IMR-90 (cell line): Measurements from ENCODE around the gene ITM2C. TPM values are rescaled to one million over a fixed set of nuclear protein-coding genes. Genes with fewer than 3 reads are reported as not detected.

Experiments used
- ATAC-seq: fragments of 200-7000 bp; cut with Tn5 transposase; 2 replicates; pipeline ENCODE4 v1.9.1; 2020; ENCODE audit warnings: low read depth, mild to moderate bottlenecking, moderate library complexity
- BruUV-seq: library from RNA; stranded (reverse); fragments of 400-500 nt; replicated peaks from 2 replicates; lab custom pipeline; 2021; lab: Mats Ljungman, UMichigan
- CTCF ChIA-PET: fragments of 300-600 bp; formaldehyde crosslinking; extraction: SDS; loops from one replicate; lab custom pipeline; 2021; ENCODE audit warnings: antibody characterized with exemption; lab: Yijun Ruan, JAX
- POLR2A ChIA-PET: fragments of 300-600 bp; sonication (Branson Sonifier 250); formaldehyde crosslinking; loops from one replicate; lab custom pipeline; 2022; ENCODE audit warnings: antibody characterized with exemption; ENCODE audit not compliant: unreplicated experiment; lab: Charles Lee
- DNase-seq: peaks from one replicate; pipeline ENCODE4 v3.0.0; 2013
- H2AFZ ChIP-seq: replicated peaks from 2 replicates; pipeline ENCODE3; 2013; ENCODE audit warnings: low read length, mild to moderate bottlenecking; ENCODE audit not compliant: poor library complexity
- H2AK5ac ChIP-seq: 2 replicates; pipeline ENCODE4 v1.6.1; 2013; ENCODE audit warnings: low read depth, low read length, inconsistent platforms
- H2AK9ac ChIP-seq: replicated peaks from 2 replicates; pipeline ENCODE3; 2013; ENCODE audit warnings: mild to moderate bottlenecking, low read depth, low read length, moderate library complexity; ENCODE audit not compliant: poor library complexity
- H2BK120ac ChIP-seq: 2 replicates; pipeline ENCODE4 v1.6.1; 2013; ENCODE audit warnings: low read depth, low read length, inconsistent platforms
- H2BK15ac ChIP-seq: 3 replicates; pipeline ENCODE4 v1.6.1; 2013; ENCODE audit warnings: low read depth, low read length, inconsistent platforms
- H2BK20ac ChIP-seq: 2 replicates; pipeline ENCODE4 v1.6.1; 2013; ENCODE audit warnings: low read depth, mild to moderate bottlenecking, inconsistent platforms, low read length, moderate library complexity
- H2BK5ac ChIP-seq: 2 replicates; pipeline ENCODE4 v1.6.1; 2013; ENCODE audit warnings: mild to moderate bottlenecking, low read depth, low read length, inconsistent platforms; ENCODE audit not compliant: poor library complexity, severe bottlenecking
- H3K14ac ChIP-seq: replicated peaks from 2 replicates; pipeline ENCODE4 v1.6.1; 2013; ENCODE audit warnings: low read depth, low read length, inconsistent platforms
- H3K18ac ChIP-seq: 2 replicates; pipeline ENCODE4 v1.6.1; 2013; ENCODE audit warnings: low read depth, low read length, control low read depth
- H3K23ac ChIP-seq: 2 replicates; pipeline ENCODE4 v1.6.1; 2013; ENCODE audit warnings: low read depth, low read length, inconsistent platforms
- H3K27ac ChIP-seq: 2 replicates; pipeline ENCODE4 v1.5.1; 2013; ENCODE audit warnings: mild to moderate bottlenecking, control low read depth, low read length; ENCODE audit not compliant: insufficient read depth
- H3K27me3 ChIP-seq: 2 replicates; pipeline ENCODE4 v1.6.1; 2013; ENCODE audit warnings: low read length; ENCODE audit not compliant: control insufficient read depth, insufficient read depth
- H3K36me3 ChIP-seq: 2 replicates; pipeline ENCODE4 v1.6.1; 2013; ENCODE audit warnings: low read length, mixed read lengths; ENCODE audit not compliant: control insufficient read depth, insufficient read depth
- H3K4ac ChIP-seq: 2 replicates; pipeline ENCODE4 v1.6.1; 2013; ENCODE audit warnings: low read depth, low read length, inconsistent platforms
- H3K4me1 ChIP-seq: 2 replicates; pipeline ENCODE4 v1.6.1; 2013; ENCODE audit warnings: low read length, mixed read lengths; ENCODE audit not compliant: control insufficient read depth, insufficient read depth
- H3K4me2 ChIP-seq: 2 replicates; pipeline ENCODE4 v1.6.1; 2013; ENCODE audit warnings: low read depth, mild to moderate bottlenecking, control low read depth, low read length, moderate library complexity
- H3K4me3 ChIP-seq: 2 replicates; pipeline ENCODE4 v1.5.1; 2013; ENCODE audit warnings: low read depth, mild to moderate bottlenecking, control low read depth, low read length, moderate library complexity; ENCODE audit not compliant: insufficient read depth
- H3K56ac ChIP-seq: 2 replicates; pipeline ENCODE4 v1.6.1; 2013; ENCODE audit warnings: low read length, inconsistent platforms; ENCODE audit not compliant: insufficient read depth; ENCODE audit errors: extremely low read depth
- H3K79me1 ChIP-seq, 2 experiments: 2 replicates each; pipeline ENCODE4 v1.6.1; 2013; ENCODE audit warnings: low read length in 2 of 2, inconsistent platforms in 1 of 2, low read depth in 1 of 2
- H3K9ac ChIP-seq: 2 replicates; pipeline ENCODE4 v1.6.1; 2013; ENCODE audit warnings: low read depth, low read length, control low read depth
- H3K9me1 ChIP-seq: 2 replicates; pipeline ENCODE4 v1.6.1; 2013; ENCODE audit warnings: low read length, inconsistent platforms; ENCODE audit not compliant: insufficient read depth
- H3K9me3 ChIP-seq: 2 replicates; pipeline ENCODE4 v1.6.1; 2013; ENCODE audit warnings: low read length; ENCODE audit not compliant: control insufficient read depth, insufficient read depth
- H4K20me1 ChIP-seq: 2 replicates; pipeline ENCODE4 v1.6.1; 2013; ENCODE audit warnings: low read length, inconsistent platforms; ENCODE audit not compliant: insufficient read depth
- H4K5ac ChIP-seq: 2 replicates; pipeline ENCODE4 v1.6.1; 2013; ENCODE audit warnings: mild to moderate bottlenecking, low read depth, low read length, control low read depth
- H4K8ac ChIP-seq, 2 experiments: 2 replicates each; pipeline ENCODE4 v1.6.1; 2013; ENCODE audit warnings: low read depth in 2 of 2, low read length in 2 of 2, control low read depth in 1 of 2, inconsistent platforms in 1 of 2
- H4K91ac ChIP-seq: 2 replicates; pipeline ENCODE4 v1.6.1; 2013; ENCODE audit warnings: low read depth, low read length, inconsistent platforms; ENCODE audit not compliant: insufficient read depth
- BHLHE40 ChIP-seq: fragments of 150-350 bp; IDR thresholded peaks from 2 replicates; pipeline ENCODE4 v1.6.1; 2016; ENCODE audit warnings: mild to moderate bottlenecking, low read depth, low read length
- CTCF ChIP-seq: conservative IDR thresholded peaks from 2 replicates; pipeline ENCODE4 v1.5.1; 2012; ENCODE audit warnings: mild to moderate bottlenecking, low read depth, low read length, improper control_type of control experiment
- ELK1 ChIP-seq: fragments of 150-350 bp; IDR thresholded peaks from 2 replicates; pipeline ENCODE4 v1.6.1; 2016; ENCODE audit warnings: low read depth, mild to moderate bottlenecking, low read length, moderate library complexity, borderline replicate concordance
- MXI1 ChIP-seq: IDR thresholded peaks from 2 replicates; pipeline ENCODE4 v1.6.1; 2012; ENCODE audit warnings: low read depth, mild to moderate bottlenecking, low read length, moderate library complexity, borderline replicate concordance
- RCOR1 ChIP-seq: IDR thresholded peaks from 2 replicates; pipeline ENCODE4 v1.6.1; 2012; ENCODE audit warnings: mild to moderate bottlenecking, low read length, improper control_type of control experiment; ENCODE audit not compliant: insufficient replicate concordance
- WGBS, 2 experiments: methylation state at CpG; one replicate each; pipeline versions ENCODE4 v1.1.5 to v1.1.7; 2013; ENCODE audit warnings: missing lambda C conversion rate in 2 of 2; ENCODE audit not compliant: insufficient read length in 1 of 2; ENCODE audit errors: extremely low coverage in 2 of 2; 5-methylcytosine and 5-hydroxymethylcytosine counted together
- dilution Hi-C: fragments of 300-500 bp; cut with HindIII; formaldehyde crosslinking; loops from one replicate; pipeline ENCODE4 v1.14.3; 2018; ENCODE audit warnings: low sequenced_read_pairs; ENCODE audit not compliant: unreplicated experiment
- in situ Hi-C: fragments of 300-500 bp; cut with MboI; formaldehyde crosslinking; loops from 3 replicates; pipeline ENCODE4 v1.14.3; 2019; ENCODE audit warnings: low sequenced_read_pairs, inconsistent platforms, mixed read lengths
- intact Hi-C: fragments of 100-400 bp; cut with micrococcal nuclease; formaldehyde crosslinking; loops from 2 replicates; pipeline ENCODE4 v1.10.0; 2022
- polyA plus RNA-seq, 3 experiments: library from polyadenylated mRNA; depleted of rRNA; stranded (reverse); fragments of >200 nt; gene quantifications; 2 replicates each; pipeline ENCODE4 v1.2.3, GENCODE V29; 2012; ENCODE audit warnings: low replicate concordance in 1 of 3
- total RNA-seq: library from RNA; depleted of rRNA; stranded (reverse); fragments of >200 nt; gene quantifications from 2 replicates; pipeline ENCODE4 v1.2.3, GENCODE V29; 2012

Gene ITM2C
- total and polyA plus RNA-seq, 2 of the 4 experiments (the other 2 are of a cell fraction): 46.8 to 274 TPM

GRCh38 chr2:230843132-230843531 is 21.6 kb upstream of the ITM2C start:
- H4K91ac ChIP-seq: no peak overlapping the region
- no peak overlapping the region for H3K9ac ChIP-seq
- H2BK5ac ChIP-seq: no peak overlapping the region
- POLR2A ChIA-PET: no interaction called here
- in situ Hi-C loops: no loop called here
- H3K36me3 ChIP-seq: no peaks in the 10 kb centered on the region
- H2BK120ac ChIP-seq: no peak overlapping the region
- no peak overlapping the region for H3K18ac ChIP-seq
- no peak overlapping the region for H3K27ac ChIP-seq
- intact Hi-C loops: no loop called here
- H2BK20ac ChIP-seq: no peak overlapping the region
- CTCF ChIA-PET: no interaction called here
- H3K79me1 ChIP-seq: no peaks in the 10 kb centered on the region
- DNase-seq: no peak
- peaks cover 6% of the 10 kb centered on the region; the same call in 1 of the 2 replicates for H3K9me3 ChIP-seq
- no peak overlapping the region for H3K4me2 ChIP-seq
- H3K23ac ChIP-seq: no peak overlapping the region
- no CpG with 5 or more reads among the region's 4 CpGs for WGBS, 2 experiments
- no peak overlapping the region for H2AFZ ChIP-seq
- H2AK5ac ChIP-seq: no peak overlapping the region
- no peaks in the 10 kb centered on the region for H3K9me1 ChIP-seq
- no peak overlapping the region for H4K8ac ChIP-seq
- no peak overlapping the region for H2AK9ac ChIP-seq
- BruUV-seq: no TSS peak
- no peak overlapping the region for H3K56ac ChIP-seq
- no peak overlapping the region for H2BK15ac ChIP-seq
- H3K4ac ChIP-seq: no peak overlapping the region
- H3K4me1 ChIP-seq: no peaks in the 10 kb centered on the region
- H4K5ac ChIP-seq: no peak overlapping the region
- no peaks in the 10 kb centered on the region for H4K20me1 ChIP-seq
- no peak overlapping the region for H3K14ac ChIP-seq
- peaks cover 17% of the 10 kb centered on the region for H3K27me3 ChIP-seq
- dilution Hi-C loops: no loop called here
- TF ChIP-seq MXI1: no peak
- no peak for TF ChIP-seq BHLHE40
- TF ChIP-seq CTCF: no peak
- TF ChIP-seq ELK1: no peak
- no peak for TF ChIP-seq RCOR1
- H3K4me3 ChIP-seq: no peak overlapping the region
- ATAC-seq: no peak
